HepG2 (cell line): ENCODE data around the gene BAIAP2L1.

Experiments
- NCOA5 ChIP-seq: sonication (generic); formaldehyde crosslinking; IDR thresholded peaks from 2 replicates; pipeline ENCODE4 v1.4.0; 2020; ENCODE audit warnings: missing genetic modification reagents
- PPARG ChIP-seq: conservative IDR thresholded peaks from 2 replicates; pipeline ENCODE4 v1.6.1; 2016; ENCODE audit warnings: missing biosample characterization, missing genetic modification reagents
- SATB2 ChIP-seq: sonication (generic); formaldehyde crosslinking; IDR thresholded peaks from 2 replicates; pipeline ENCODE4 v1.5.0; 2020; ENCODE audit warnings: missing genetic modification reagents
- SRF ChIP-seq: IDR thresholded peaks from 2 replicates; pipeline ENCODE4 v1.6.1; 2011; ENCODE audit warnings: mild to moderate bottlenecking, low read depth, low read length, moderate library complexity
- YY1 ChIP-seq: IDR thresholded peaks from 2 replicates; pipeline ENCODE4 v1.6.1; 2011; ENCODE audit warnings: low read length, low read depth, moderate library complexity, mild to moderate bottlenecking; ENCODE audit not compliant: insufficient read depth, insufficient replicate concordance
- ZBTB8A ChIP-seq: sonication (generic); formaldehyde crosslinking; IDR thresholded peaks from 2 replicates; pipeline ENCODE4 v1.4.0; 2020; ENCODE audit warnings: mild to moderate bottlenecking, low read depth, missing genetic modification reagents, borderline replicate concordance

GRCh38 chr7:98414205-98414900 lies 13.5 kb upstream of the BAIAP2L1 start:
- TF ChIP-seq PPARG (CRISPR knock-in tag) (no peak), SRF (no peak), SATB2 (CRISPR knock-in tag) (no peak), NCOA5 (CRISPR knock-in tag) (no peak), ZBTB8A (no peak), YY1 (no peak)
